Measurements from ENCODE around the gene HLA-G.

- TF ChIP-seq YY1 (IDR thresholded peaks at IDR 0.05; ENCODE audit: insufficient read depth, insufficient read length) (no peak), ZNF274 (IDR thresholded peaks at IDR 0.05; ENCODE audit: low read depth, low read length) (no peak), SUZ12 (IDR thresholded peaks at IDR 0.05; ENCODE audit: extremely low read depth, insufficient read depth, insufficient read length) (no peak)
Measured at GRCh38 chr6:29858006-29858405, 30.4 kb downstream of the HLA-G start.

Data from NT2/D1 (cell line).